Kidney epithelial cell (primary cell): ENCODE measurements around the gene GPRASP1. TPM values are rescaled to one million over a fixed set of nuclear protein-coding genes. Genes with fewer than 3 reads are reported as not detected.

ENCODE experiments used
- DNase-seq: peaks from one replicate; pipeline ENCODE4 v3.0.0-alpha.2; 2010; ENCODE audit warnings: low read depth
- H3K27me3 ChIP-seq: 2 replicates; pipeline ENCODE4 v1.6.0; 2011; ENCODE audit warnings: low read length; ENCODE audit not compliant: control insufficient read depth, insufficient read depth
- H3K36me3 ChIP-seq: 2 replicates; pipeline ENCODE4 v1.5.1; 2011; ENCODE audit warnings: low read length; ENCODE audit not compliant: control insufficient read depth, insufficient read depth
- H3K4me3 ChIP-seq: 2 replicates; pipeline ENCODE4 v1.5.1; 2011; ENCODE audit warnings: low read depth, mild to moderate bottlenecking, control low read depth, low read length
- total RNA-seq: library from RNA; depleted of rRNA; stranded (reverse); fragments of >200 nt; gene quantifications from 2 replicates; pipeline ENCODE4 v1.2.3, GENCODE V29; 2015
- TF ChIP-seq, protein P1 (sequence below): IDR thresholded peaks from 2 replicates; pipeline ENCODE4 v1.5.1; 2011; ENCODE audit warnings: mild to moderate bottlenecking, moderate library complexity, low read length, control low read depth, inconsistent platforms; ENCODE audit not compliant: insufficient read depth, poor library complexity, severe bottlenecking

The GPRASP1 gene
- total RNA-seq, 1 donor from 2014 or later: 1.5 TPM

DNA sequence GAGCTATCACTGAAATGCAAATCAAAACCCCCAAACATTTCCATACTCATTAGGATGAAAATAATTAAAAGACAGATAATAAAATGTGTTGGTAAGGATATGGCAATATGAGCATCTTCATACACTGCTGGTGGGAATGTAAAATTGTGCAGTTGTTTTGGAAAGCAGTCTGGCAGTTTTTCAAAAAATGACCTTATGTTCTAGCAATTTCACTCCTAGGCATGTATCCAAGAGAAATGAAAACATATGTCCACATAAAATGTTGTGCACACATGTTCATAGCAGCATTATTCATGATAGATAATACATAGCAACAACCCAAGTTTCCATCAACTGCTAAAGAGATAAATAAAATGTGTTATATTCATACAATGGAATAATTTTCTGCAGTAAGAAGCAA lies 46.2 kb downstream of the GPRASP1 start:
- no peak for DNase-seq
- TF ChIP-seq, protein P1, sequence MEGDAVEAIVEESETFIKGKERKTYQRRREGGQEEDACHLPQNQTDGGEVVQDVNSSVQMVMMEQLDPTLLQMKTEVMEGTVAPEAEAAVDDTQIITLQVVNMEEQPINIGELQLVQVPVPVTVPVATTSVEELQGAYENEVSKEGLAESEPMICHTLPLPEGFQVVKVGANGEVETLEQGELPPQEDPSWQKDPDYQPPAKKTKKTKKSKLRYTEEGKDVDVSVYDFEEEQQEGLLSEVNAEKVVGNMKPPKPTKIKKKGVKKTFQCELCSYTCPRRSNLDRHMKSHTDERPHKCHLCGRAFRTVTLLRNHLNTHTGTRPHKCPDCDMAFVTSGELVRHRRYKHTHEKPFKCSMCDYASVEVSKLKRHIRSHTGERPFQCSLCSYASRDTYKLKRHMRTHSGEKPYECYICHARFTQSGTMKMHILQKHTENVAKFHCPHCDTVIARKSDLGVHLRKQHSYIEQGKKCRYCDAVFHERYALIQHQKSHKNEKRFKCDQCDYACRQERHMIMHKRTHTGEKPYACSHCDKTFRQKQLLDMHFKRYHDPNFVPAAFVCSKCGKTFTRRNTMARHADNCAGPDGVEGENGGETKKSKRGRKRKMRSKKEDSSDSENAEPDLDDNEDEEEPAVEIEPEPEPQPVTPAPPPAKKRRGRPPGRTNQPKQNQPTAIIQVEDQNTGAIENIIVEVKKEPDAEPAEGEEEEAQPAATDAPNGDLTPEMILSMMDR: no peak
- Histone ChIP-seq H3K27me3 (no peaks in the 10 kb centered on the region), H3K4me3 (no peak overlapping the region), H3K36me3 (no peaks in the 10 kb centered on the region)

Other genes with a start within 250 kb of the GPRASP1 start
- not detected in 2 replicates for gene NXF2B, start 211.5 kb upstream of the GPRASP1 start, total RNA-seq
- 0.14 and 0.42 TPM in 2 replicates for gene TCP11X2, start 179.7 kb upstream of the GPRASP1 start, total RNA-seq
- 4.9 and 6.2 TPM in 2 replicates for gene TMSB15A, start 134.7 kb upstream of the GPRASP1 start, total RNA-seq
- 10.8 and 14.8 TPM in 2 replicates for gene ARMCX5, start 52.0 kb upstream of the GPRASP1 start, total RNA-seq
- gene GPRASP2, start 61.0 kb downstream of the GPRASP1 start, total RNA-seq: 10.5 and 10.6 TPM in 2 replicates
- 3.1 and 9.5 TPM in 2 replicates for gene GPRASP3, start 69.3 kb downstream of the GPRASP1 start, total RNA-seq